Transverse colon (tissue), 4 donors: ENCODE data around the gene AGAP1. TPM values are rescaled to one million over a fixed set of nuclear protein-coding genes. Genes with fewer than 3 reads are reported as not detected.

Experiments used
- DNase-seq: peaks from one replicate; pipeline ENCODE4 v3.0.0-alpha.2; 2019
- H3K27ac ChIP-seq, 4 donors: fragments of 200-600 bp; sonication (generic); 2 replicates each; pipeline ENCODE4 v1.5.1; 2016 to 2018; ENCODE audit warnings: inconsistent platforms in 4 of 4
- H3K27me3 ChIP-seq: fragments of 200-600 bp; sonication (generic); 2 replicates; pipeline ENCODE4 v1.5.1; 2017; ENCODE audit warnings: inconsistent platforms
- H3K36me3 ChIP-seq, 4 donors: fragments of 200-600 bp; sonication (generic); 2 replicates each; pipeline ENCODE4 v1.5.1; 2017 to 2019; ENCODE audit warnings: inconsistent platforms in 4 of 4
- H3K4me1 ChIP-seq, 4 donors: fragments of 200-600 bp; sonication (generic); 2 replicates each; pipeline ENCODE4 v1.5.1; 2017 to 2020; ENCODE audit warnings: inconsistent platforms in 4 of 4
- H3K4me3 ChIP-seq, 4 donors: fragments of 200-600 bp; sonication (generic); 1 replicate in 1 of 4; 2 replicates in 3 of 4; pipeline versions ENCODE4 v1.5.1 to v1.6.1; 2017 to 2019; ENCODE audit warnings: inconsistent platforms in 4 of 4
- H3K9me3 ChIP-seq, 2 donors: fragments of 200-600 bp; sonication (generic); 2 replicates each; pipeline ENCODE4 v1.5.1; 2017 to 2019; ENCODE audit warnings: inconsistent platforms in 2 of 2
- CTCF ChIP-seq, 5 experiments: fragments of 200-600 bp in 3 of 5; fragments of 450-650 bp in 2 of 5; sonication (generic) in 3 of 5; IDR thresholded peaks; 1 replicate in 2 of 5; 2 replicates in 3 of 5; pipeline ENCODE4 v1.5.1; 2016 to 2017; ENCODE audit warnings: antibody characterized with exemption in 5 of 5, inconsistent platforms in 3 of 5, mild to moderate bottlenecking in 2 of 5, moderate library complexity in 1 of 5
- EP300 ChIP-seq: sonication (generic); formaldehyde crosslinking; IDR thresholded peaks from one replicate; pipeline ENCODE4 v1.6.1; 2017; ENCODE audit warnings: antibody characterized with exemption, low read depth
- POLR2A ChIP-seq: fragments of 450-650 bp; IDR thresholded peaks from one replicate; pipeline ENCODE4 v1.6.1; 2016; ENCODE audit warnings: antibody characterized with exemption, mild to moderate bottlenecking, moderate library complexity
- POLR2AphosphoS5 ChIP-seq, 3 donors: sonication (generic); formaldehyde crosslinking; IDR thresholded peaks; one replicate each; pipeline ENCODE4 v1.6.1; 2016; ENCODE audit warnings: antibody characterized with exemption in 3 of 3
- WGBS, 2 donors: methylation state at CpG; one replicate each; pipeline ENCODE4 v1.1.5; 2018; ENCODE audit warnings: low coverage in 1 of 2; 5-methylcytosine and 5-hydroxymethylcytosine counted together
- in situ Hi-C, 4 donors: fragments of 200-750 bp; cut with MboI; loops; one replicate each; pipeline versions ENCODE4 v1.15.0 to v1.15.1; 2017; ENCODE audit warnings: low sequenced_read_pairs in 3 of 4, low pct_ligation_motif_present in 1 of 4, low pct_unique_long_range_greater_than_20kb in 1 of 4
- intact Hi-C: fragments of 100-400 bp; cut with DNase I; formaldehyde crosslinking; loops from one replicate; pipeline ENCODE4 v1.15.1; 2023; ENCODE audit warnings: low total_unique reads
- total RNA-seq, 4 donors: library from RNA; depleted of rRNA; stranded (reverse); fragments of >200 nt; gene quantifications; one replicate each; pipeline ENCODE4 v1.1.0, GENCODE V29; 2016

The AGAP1 gene
- total RNA-seq, 4 donors from 2014 or later = 56.1 to 96.9 (median 71.2) TPM

- no peaks in the 10 kb centered on the region for H3K9me3 ChIP-seq
- no peaks in the 10 kb centered on the region for H3K36me3 ChIP-seq
- intact Hi-C loops = no loop called here
- no peaks in the 10 kb centered on the region for H3K27me3 ChIP-seq
- no peak for DNase-seq
- 57 to 82% methylated on average over 1 to 7 of the region's 7 CpGs for WGBS, 2 donors
- in situ Hi-C loops = no loop called here
- TF ChIP-seq POLR2AphosphoS5 (IDR thresholded peaks at IDR 0.05) (no peak), CTCF (IDR thresholded peaks at IDR 0.05) (no peak)
- no peak overlapping the region for H3K27ac ChIP-seq
- no peak overlapping the region for H3K4me3 ChIP-seq
- no peaks in the 10 kb centered on the region for H3K4me1 ChIP-seq
These were observed 570.2 kb downstream of the AGAP1 start for GRCh38 chr2:236063994-236064393.

GRCh38 chr2:236065314-236066160 is 571.7 kb downstream of the AGAP1 start:
- DNase-seq = no peak
- Histone ChIP-seq H3K4me3 (no peak overlapping the region), H3K9me3 (no peaks in the 10 kb centered on the region), H3K36me3 (no peaks in the 10 kb centered on the region), H3K4me1 (no peaks in the 10 kb centered on the region), H3K27ac (no peak overlapping the region), H3K27me3 (no peaks in the 10 kb centered on the region)
- in situ Hi-C loops = no loop called here
- TF ChIP-seq POLR2AphosphoS5 (IDR thresholded peaks at IDR 0.05) (no peak), POLR2A (no peak), EP300 (no peak), CTCF (IDR thresholded peaks at IDR 0.05) (no peak)
- intact Hi-C loops = no loop called here
- WGBS, 2 donors = 80 to 86% methylated on average over 1 to 15 of the region's 15 CpGs

GRCh38 chr2:236070236-236070635 is 576.4 kb downstream of the AGAP1 start:
- peaks cover 0 to 7% (median 5%) of the 10 kb centered on the region in 4 donors for H3K4me1 ChIP-seq
- H3K27me3 ChIP-seq = no peaks in the 10 kb centered on the region
- H3K9me3 ChIP-seq = no peaks in the 10 kb centered on the region
- in situ Hi-C loops (no loop called here), intact Hi-C loops (no loop called here)
- no peaks in the 10 kb centered on the region for H3K36me3 ChIP-seq
- DNase-seq = no peak
- H3K27ac ChIP-seq = no peak overlapping the region
- TF ChIP-seq POLR2A (no peak), CTCF (IDR thresholded peaks at IDR 0.05) (no peak), POLR2AphosphoS5 (IDR thresholded peaks at IDR 0.05) (no peak), EP300 (no peak)
- 73 to 92% methylated on average over 4 to 7 of the region's 7 CpGs for WGBS, 2 donors
- H3K4me3 ChIP-seq = no peak overlapping the region

GRCh38 chr2:236073246-236073645 is 579.4 kb downstream of the AGAP1 start:
- Histone ChIP-seq H3K4me3 (no peak overlapping the region), H3K36me3 (no peaks in the 10 kb centered on the region), H3K9me3 (no peaks in the 10 kb centered on the region), H3K4me1 (peaks cover 0 to 16% (median 10%) of the 10 kb centered on the region in 4 donors), H3K27ac (no peak overlapping the region), H3K27me3 (no peaks in the 10 kb centered on the region)
- intact Hi-C loops = no loop called here
- in situ Hi-C loops = no loop called here
- no peak for DNase-seq
- 88 to 100% methylated on average over 1 to 4 of the region's 4 CpGs for WGBS, 2 donors
- TF ChIP-seq EP300 = no peak
- TF ChIP-seq CTCF (IDR thresholded peaks at IDR 0.05) = no peak
- TF ChIP-seq POLR2A = no peak
- no peak for TF ChIP-seq POLR2AphosphoS5 (IDR thresholded peaks at IDR 0.05)
